Measurements from ENCODE around the gene ALAD. TPM values are rescaled to one million over a fixed set of nuclear protein-coding genes. Genes with fewer than 3 reads are reported as not detected.
A peak's percentile ranks its signal among the peaks of the same experiment; 100 is the strongest.

ALAD gene
- total and polyA plus RNA-seq, 9 of the 15 experiments (the other 6 are each of a cell fraction or from before 2014, with no cell fraction given): 1.3 to 12.7 (median 6.8) TPM

DNA sequence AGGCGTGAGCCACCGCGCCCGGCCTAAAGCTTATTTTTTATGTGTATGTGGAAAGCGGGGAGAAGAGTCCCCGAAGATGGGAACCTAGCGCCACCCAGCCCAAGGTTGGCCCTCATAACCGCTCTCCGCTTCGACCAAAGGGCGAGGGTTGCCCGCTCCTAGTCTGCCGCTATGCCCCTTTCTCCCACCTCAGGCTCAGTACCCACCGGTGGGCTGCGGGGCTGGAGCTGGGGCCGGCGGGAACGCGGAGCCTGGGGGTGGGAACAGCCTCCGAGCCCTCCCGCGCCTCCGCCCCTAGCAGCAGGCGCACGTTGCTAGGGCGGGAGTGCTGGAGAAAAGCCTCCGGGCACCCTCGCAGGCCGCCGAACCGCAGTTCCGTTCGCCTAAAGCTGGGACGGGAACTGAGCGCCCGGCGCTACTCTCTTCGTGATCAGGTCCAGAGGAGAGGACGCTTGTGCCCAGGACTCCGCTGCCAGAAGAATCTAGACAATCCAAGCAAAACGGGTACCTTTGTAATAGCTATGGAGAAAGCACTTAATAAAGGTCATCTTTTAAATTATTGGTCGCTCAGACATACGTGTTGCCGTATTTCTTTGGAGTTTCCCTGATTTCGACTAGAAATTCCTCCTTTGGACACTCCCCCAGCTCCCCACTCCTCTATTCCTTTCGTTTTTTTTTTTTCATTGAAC lies 60.9 kb downstream of the ALAD start, which contains the start of gene WDR31 (continued):
- TF ChIP-seq STAT5B (CRISPR knock-in tag; IDR thresholded peaks at IDR 0.05) (no peak), FOXK1 (CRISPR knock-in tag; IDR thresholded peaks at IDR 0.05; ENCODE audit: borderline replicate concordance) (no peak), ZEB2 (IDR thresholded peaks at IDR 0.05) (peak; percentile 95), TEAD2 (tag; IDR thresholded peaks at IDR 0.05) (no peak), ZZZ3 (IDR thresholded peaks at IDR 0.05) (no peak), CAMTA2 (CRISPR knock-in tag; conservative IDR thresholded peaks at IDR 0.05) (no peak), CBFA2T3 (IDR thresholded peaks at IDR 0.05) (no peak), FOXP4 (CRISPR knock-in tag; IDR thresholded peaks at IDR 0.05; ENCODE audit: borderline replicate concordance) (no peak), EWSR1 (IDR thresholded peaks at IDR 0.05; ENCODE audit: borderline replicate concordance, low read depth, partially characterized antibody) (no peak), ZNF518B (CRISPR knock-in tag; IDR thresholded peaks at IDR 0.05) (no peak), DEAF1 (CRISPR knock-in tag; IDR thresholded peaks at IDR 0.05) (no peak), TEAD1 (CRISPR knock-in tag; IDR thresholded peaks at IDR 0.05) (no peak; a peak in 1 of 4 replicates), PPARD (CRISPR knock-in tag; IDR thresholded peaks at IDR 0.05) (no peak), MLLT1 (IDR thresholded peaks at IDR 0.05) (no peak; a peak in 1 of 4 replicates), NELFE (IDR thresholded peaks at IDR 0.05; ENCODE audit: insufficient read depth, insufficient read length) (no peak), TBP (optimal IDR thresholded peaks at IDR 0.05; ENCODE audit: low read depth, low read length) (peak; percentile 93), RBM25 (IDR thresholded peaks at IDR 0.05; ENCODE audit: low read depth, low read length, severe bottlenecking) (no peak), IFI16 (CRISPR knock-in tag; IDR thresholded peaks at IDR 0.05) (no peak)
- TF ChIP-seq, protein P1, sequence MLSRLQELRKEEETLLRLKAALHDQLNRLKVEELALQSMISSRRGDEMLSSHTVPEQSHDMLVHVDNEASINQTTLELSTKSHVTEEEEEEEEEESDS (CRISPR knock-in tag; IDR thresholded peaks at IDR 0.05): no peak
